Measurements from ENCODE around the gene RSPH3. TPM values are rescaled to one million over a fixed set of nuclear protein-coding genes. Genes with fewer than 3 reads are reported as not detected.

RSPH3 gene
- total RNA-seq, 8 experiments from 2014 or later: 2.8 to 13.7 (median 4.7) TPM

- peak in 5 of 8 experiments; percentile 29 to 52 (median 49) for ATAC-seq (replicated peaks in 6 of 8)
- WGBS, 10 experiments: 31 to 88% (median 59%) methylated on average over 1 to 24 of the region's 37 CpGs; no CpG with 5 or more reads in 3 of the 10 experiments
- H3K4me1 ChIP-seq (replicated peaks in 1 of 2): no peaks in the 10 kb centered on the region
- H3K4me3 ChIP-seq: no peak overlapping the region
- H3K27ac ChIP-seq: no peak overlapping the region
- in situ Hi-C loops (cut with MboI; ENCODE audit: low pct_unique_long_range_greater_than_20kb in 2 of 9, low sequenced_read_pairs in 9 of 9, unreplicated experiment in 9 of 9): no loop called here
Observed at GRCh38 chr6:158939255-158940159, 60.5 kb downstream of the RSPH3 start.

GRCh38 chr6:158938811-158939254, 61.2 kb downstream of the RSPH3 start:
- Histone ChIP-seq H3K4me1 (replicated peaks in 1 of 2) (no peaks in the 10 kb centered on the region), H3K27ac (no peak overlapping the region), H3K4me3 (no peak overlapping the region)
- peak in 5 of 8 experiments; percentile 29 to 98 (median 60) for ATAC-seq (replicated peaks in 6 of 8)
- in situ Hi-C loops (cut with MboI; ENCODE audit: low pct_unique_long_range_greater_than_20kb in 2 of 9, low sequenced_read_pairs in 9 of 9, unreplicated experiment in 9 of 9): no loop called here
- WGBS, 10 experiments: 10 to 100% (median 67%) methylated on average over 1 to 12 of the region's 23 CpGs; no CpG with 5 or more reads in 3 of the 10 experiments

GRCh38 chr6:158938220-158938619, 61.8 kb downstream of the RSPH3 start:
- Histone ChIP-seq H3K4me1 (replicated peaks in 1 of 2) (peaks cover 0 to 5% of the 10 kb centered on the region in 2 donors), H3K27ac (no peak overlapping the region), H3K4me3 (no peak overlapping the region)
- ATAC-seq (replicated peaks in 6 of 8): no peak
- in situ Hi-C loops (cut with MboI; ENCODE audit: low pct_unique_long_range_greater_than_20kb in 2 of 9, low sequenced_read_pairs in 9 of 9, unreplicated experiment in 9 of 9): no loop called here
- WGBS, 10 experiments: 70 to 100% (median 84%) methylated on average over 2 to 6 of the region's 11 CpGs; no CpG with 5 or more reads in 4 of the 10 experiments

- Histone ChIP-seq H3K4me1 (replicated peaks in 1 of 2) (peaks cover 0 to 13% of the 10 kb centered on the region in 2 donors), H3K27ac (no peak overlapping the region), H3K4me3 (no peak overlapping the region)
- no peak for ATAC-seq (replicated peaks in 6 of 8)
- whole genome bisulfite sequencing, 10 experiments: 60 to 100% (median 91%) methylated on average over 1 to 5 of the region's 5 CpGs
- in situ Hi-C loops (cut with MboI; ENCODE audit: low pct_unique_long_range_greater_than_20kb in 2 of 9, low sequenced_read_pairs in 9 of 9, unreplicated experiment in 9 of 9): no loop called here
Observed at GRCh38 chr6:158934157-158934556, 65.8 kb downstream of the RSPH3 start.

- peaks cover 0 to 13% of the 10 kb centered on the region in 2 donors for H3K4me1 ChIP-seq (replicated peaks in 1 of 2)
- H3K4me3 ChIP-seq: no peak overlapping the region
- peak in 1 of 8 experiments; percentile 81 for ATAC-seq (replicated peaks in 6 of 8)
- in situ Hi-C loops (cut with MboI; ENCODE audit: low pct_unique_long_range_greater_than_20kb in 2 of 9, low sequenced_read_pairs in 9 of 9, unreplicated experiment in 9 of 9): no loop called here
- 25 to 84% (median 61%) methylated on average over 2 to 4 of the region's 4 CpGs; no CpG with 5 or more reads in 2 of the 10 experiments for WGBS, 10 experiments
- no peak overlapping the region for H3K27ac ChIP-seq
Observed at GRCh38 chr6:158933079-158933595, 66.9 kb downstream of the RSPH3 start.

- Histone ChIP-seq H3K27ac (no peak overlapping the region), H3K4me1 (replicated peaks in 1 of 2) (peaks cover 0 to 25% of the 10 kb centered on the region in 2 donors), H3K4me3 (no peak overlapping the region)
- ATAC-seq (replicated peaks in 6 of 8): no peak
- WGBS, 10 experiments: 53 to 100% (median 95%) methylated on average over 1 to 2 of the region's 2 CpGs; no CpG with 5 or more reads in 4 of the 10 experiments
- in situ Hi-C loops (cut with MboI; ENCODE audit: low pct_unique_long_range_greater_than_20kb in 2 of 9, low sequenced_read_pairs in 9 of 9, unreplicated experiment in 9 of 9): no loop called here
Observed at GRCh38 chr6:158928068-158928467, 71.9 kb downstream of the RSPH3 start.

- H3K4me3 ChIP-seq: no peak overlapping the region
- in situ Hi-C loops (cut with MboI; ENCODE audit: low pct_unique_long_range_greater_than_20kb in 2 of 9, low sequenced_read_pairs in 9 of 9, unreplicated experiment in 9 of 9): no loop called here
- no peak overlapping the region for H3K27ac ChIP-seq
- peaks cover 0 to 18% of the 10 kb centered on the region in 2 donors for H3K4me1 ChIP-seq (replicated peaks in 1 of 2)
- peak in 4 of 8 experiments; percentile 19 to 65 (median 43) for ATAC-seq (replicated peaks in 6 of 8)
- WGBS, 10 experiments: 27 to 100% (median 74%) methylated on average over 2 to 6 of the region's 6 CpGs
Observed at GRCh38 chr6:158926414-158926813, 73.6 kb downstream of the RSPH3 start.

GRCh38 chr6:158924499-158925455, 75.2 kb downstream of the RSPH3 start:
- in situ Hi-C loops (cut with MboI; ENCODE audit: low pct_unique_long_range_greater_than_20kb in 2 of 9, low sequenced_read_pairs in 9 of 9, unreplicated experiment in 9 of 9): no loop called here
- peaks cover 0 to 23% of the 10 kb centered on the region in 2 donors for H3K4me1 ChIP-seq (replicated peaks in 1 of 2)
- H3K27ac ChIP-seq: peak overlapping the region; percentile 53 to 63
- 45 to 100% (median 95%) methylated on average over 1 to 2 of the region's 4 CpGs; no CpG with 5 or more reads in 2 of the 10 experiments for WGBS, 10 experiments
- ATAC-seq (replicated peaks in 6 of 8): peak in 1 of 8 experiments; percentile 28
- no peak overlapping the region for H3K4me3 ChIP-seq

- 53 to 100% (median 72%) methylated on average over 1 to 12 of the region's 14 CpGs; no CpG with 5 or more reads in 1 of the 10 experiments for WGBS, 10 experiments
- peak in 7 of 8 experiments; percentile 37 to 91 (median 57) for ATAC-seq (replicated peaks in 6 of 8)
- no peak overlapping the region for H3K4me3 ChIP-seq
- H3K4me1 ChIP-seq (replicated peaks in 1 of 2): peaks cover 0 to 23% of the 10 kb centered on the region in 2 donors
- in situ Hi-C loops (cut with MboI; ENCODE audit: low pct_unique_long_range_greater_than_20kb in 2 of 9, low sequenced_read_pairs in 9 of 9, unreplicated experiment in 9 of 9): no loop called here
- peak overlapping the region in 1 of 2 donors; percentile 63 for H3K27ac ChIP-seq
Observed at GRCh38 chr6:158923805-158924498, 76.0 kb downstream of the RSPH3 start.

Measured in motor neuron (in vitro differentiated cells).